Stomach (tissue), 9 donors: Measurements from ENCODE around the gene SLC25A26. TPM values are rescaled to one million over a fixed set of nuclear protein-coding genes. Genes with fewer than 3 reads are reported as not detected.
"Not testable (repeated sequence)": the region's sequence is repeated elsewhere in the genome, so short reads cannot be mapped to it uniquely, and the experiment has no call there.

Source experiments
- DNase-seq, 2 donors: peaks; one replicate each; pipeline versions ENCODE4 v3.0.0 to v3.0.0-alpha.2; 2013 to 2019
- H3K27ac ChIP-seq, 5 donors: fragments of 200-600 bp in 4 of 5; sonication (generic) in 4 of 5; one replicate each; pipeline ENCODE4 v1.5.1; 2013 to 2019; ENCODE audit warnings: mild to moderate bottlenecking in 1 of 5, moderate library complexity in 1 of 5
- H3K27me3 ChIP-seq, 3 donors: fragments of 200-600 bp; sonication (generic); one replicate each; pipeline ENCODE4 v1.5.1; 2017 to 2019; ENCODE audit warnings: mixed run types in 1 of 3
- H3K36me3 ChIP-seq, 4 donors: fragments of 200-600 bp; sonication (generic); 1 replicate in 3 of 4; 2 replicates in 1 of 4; pipeline ENCODE4 v1.5.1; 2016 to 2019
- H3K4me1 ChIP-seq, 4 donors: fragments of 200-600 bp; sonication (generic); one replicate each; pipeline ENCODE4 v1.5.1; 2016 to 2019
- H3K4me3 ChIP-seq, 4 donors: fragments of 200-600 bp; sonication (generic) in 3 of 4; one replicate each; pipeline ENCODE4 v1.5.1; 2016 to 2019; ENCODE audit warnings: mild to moderate bottlenecking in 1 of 4
- H3K9me3 ChIP-seq, 4 donors: fragments of 200-600 bp; sonication (generic); one replicate each; pipeline ENCODE4 v1.5.1; 2016 to 2019
- CTCF ChIP-seq, 7 experiments: fragments of 450-650 bp in 4 of 7; fragments of 200-600 bp in 3 of 7; sonication (generic) in 3 of 7; IDR thresholded peaks; one replicate each; pipeline ENCODE4 v1.5.1; 2016 to 2019; ENCODE audit warnings: antibody characterized with exemption in 7 of 7, control low read depth in 2 of 7, mild to moderate bottlenecking in 1 of 7
- EP300 ChIP-seq: sonication (generic); formaldehyde crosslinking; IDR thresholded peaks from one replicate; pipeline ENCODE4 v1.6.1; 2017; ENCODE audit warnings: antibody characterized with exemption
- POLR2A ChIP-seq, 4 donors: fragments of 450-650 bp; IDR thresholded peaks; one replicate each; pipeline ENCODE4 v1.6.1; 2016; ENCODE audit warnings: antibody characterized with exemption in 4 of 4, control low read depth in 2 of 4, mild to moderate bottlenecking in 1 of 4, moderate library complexity in 1 of 4
- POLR2AphosphoS5 ChIP-seq, 3 donors: sonication (generic); formaldehyde crosslinking; IDR thresholded peaks; one replicate each; pipeline ENCODE4 v1.6.1; 2016; ENCODE audit warnings: antibody characterized with exemption in 3 of 3
- WGBS, 5 donors: extraction: QIAGEN DNeasy Blood & Tissue Kit in 3 of 5; methylation state at CpG; one replicate each; pipeline versions ENCODE4 v1.1.5 to v1.1.7; 2013 to 2018; 5-methylcytosine and 5-hydroxymethylcytosine counted together
- intact Hi-C: fragments of 100-400 bp; cut with DNase I; formaldehyde crosslinking; loops from one replicate; pipeline ENCODE4 v1.15.1; 2023; ENCODE audit warnings: low total_unique reads
- polyA plus RNA-seq, 3 donors: library from polyadenylated mRNA; stranded (reverse); fragments of 200-250 nt; gene quantifications; one replicate each; pipeline ENCODE4 v1.2.3, GENCODE V29; 2013
- total RNA-seq, 5 donors: library from RNA; depleted of rRNA; stranded (reverse); fragments of >200 nt; gene quantifications; one replicate each; pipeline versions ENCODE4 v1.1.0 to v1.2.3, GENCODE V29; 2014 to 2016
- donor health status: healthy with polysubstance abuse.
- donor health status: Bipolar disorder and iron deficiency.
- donor health status: healthy.

SLC25A26 gene
- total and polyA plus RNA-seq, 8 donors, result 1.2 to 26.6 (median 14.1) TPM

GRCh38 chr3:66297900-66298299 lies 77.1 kb downstream of the SLC25A26 start:
- Histone ChIP-seq H3K36me3 (no peaks in the 10 kb centered on the region), H3K27me3 (no peaks in the 10 kb centered on the region), H3K9me3 (no peaks in the 10 kb centered on the region), H3K4me3 (no peak overlapping the region), H3K27ac (peak overlapping the region in 1 of 5 donors; percentile 47), H3K4me1 (peaks cover 0 to 38% (median 12%) of the 10 kb centered on the region in 4 donors)
- intact Hi-C loops, result no loop called here
- WGBS, 5 donors, result 41 to 72% (median 64%) methylated on average over 2 of the region's 2 CpGs
- TF ChIP-seq CTCF (IDR thresholded peaks at IDR 0.05), result no peak
- TF ChIP-seq POLR2AphosphoS5 (IDR thresholded peaks at IDR 0.05), result no peak
- no peak for TF ChIP-seq POLR2A (IDR thresholded peaks at IDR 0.05)
- no peak for TF ChIP-seq EP300
- peak in 1 of 2 donors; percentile 65 for DNase-seq

DNA sequence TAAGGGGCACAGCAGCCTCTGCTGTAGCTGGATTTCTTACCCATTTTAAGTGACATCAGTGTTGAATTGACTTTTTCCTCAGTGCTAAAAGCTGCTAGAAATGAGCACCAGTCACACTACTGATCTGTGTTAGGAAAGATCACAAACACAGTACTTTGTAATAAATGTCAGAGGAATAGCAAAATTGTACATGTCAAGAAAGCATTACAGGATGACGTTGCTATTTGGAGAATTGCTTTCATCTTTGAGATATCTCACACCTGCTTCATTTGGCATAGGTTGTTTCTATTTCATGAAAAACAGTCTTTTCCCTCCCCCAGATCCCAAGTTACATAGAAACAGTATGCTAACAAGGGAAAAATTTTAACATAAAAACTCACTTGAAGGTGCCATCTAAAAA lies 77.8 kb downstream of the SLC25A26 start:
- TF ChIP-seq POLR2A (IDR thresholded peaks at IDR 0.05), result no peak
- no peak for TF ChIP-seq EP300
- TF ChIP-seq POLR2AphosphoS5 (IDR thresholded peaks at IDR 0.05), result no peak
- TF ChIP-seq CTCF (IDR thresholded peaks at IDR 0.05), result no peak
- H3K27me3 ChIP-seq, result no peaks in the 10 kb centered on the region
- DNase-seq, result peak in 1 of 2 donors; percentile 38
- peaks cover 0 to 38% (median 12%) of the 10 kb centered on the region in 4 donors for H3K4me1 ChIP-seq
- H3K4me3 ChIP-seq, result no peak overlapping the region
- no peaks in the 10 kb centered on the region for H3K36me3 ChIP-seq
- intact Hi-C loops, result no loop called here
- H3K9me3 ChIP-seq, result no peaks in the 10 kb centered on the region
- H3K27ac ChIP-seq, result no peak overlapping the region
- WGBS, 5 donors, result 21 to 44% (median 28%) methylated on average over 1 of the region's 1 CpG

DNA sequence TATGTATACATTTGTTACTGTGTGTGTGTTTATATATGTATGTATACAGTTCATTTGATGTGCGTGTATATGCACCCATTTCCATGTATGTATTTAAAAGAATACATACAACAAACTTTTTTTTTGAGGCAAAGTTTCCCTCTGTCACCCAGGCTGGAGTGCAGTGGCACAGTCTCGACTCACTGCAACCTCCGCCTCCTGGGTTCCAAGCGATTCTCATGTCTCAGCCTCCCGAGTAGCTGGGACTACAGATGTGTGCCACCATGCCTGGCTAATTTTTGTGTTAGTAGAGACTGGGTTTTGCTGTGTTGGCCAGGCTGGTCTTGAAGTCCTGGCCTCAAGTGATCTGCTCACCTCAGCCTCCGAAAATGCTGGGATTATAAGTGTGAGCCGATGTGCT lies 78.3 kb downstream of the SLC25A26 start:
- not testable (repeated sequence) for H3K4me3 ChIP-seq
- peaks cover 0 to 38% (median 12%) of the 10 kb centered on the region in 4 donors for H3K4me1 ChIP-seq
- WGBS, 5 donors, result 72 to 78% (median 75%) methylated on average over 7 of the region's 7 CpGs

GRCh38 chr3:66299891-66300290 lies 79.1 kb downstream of the SLC25A26 start:
- H3K4me1 ChIP-seq, result peaks cover 0 to 38% (median 12%) of the 10 kb centered on the region in 4 donors
- peak in 1 of 2 donors; percentile 22 for DNase-seq
- intact Hi-C loops, result no loop called here
- no peaks in the 10 kb centered on the region for H3K27me3 ChIP-seq
- peak overlapping the region in 1 of 4 donors; percentile 0 for H3K4me3 ChIP-seq
- H3K9me3 ChIP-seq, result no peaks in the 10 kb centered on the region
- no peak overlapping the region for H3K27ac ChIP-seq
- H3K36me3 ChIP-seq, result no peaks in the 10 kb centered on the region
- WGBS, 5 donors, result 51 to 71% (median 61%) methylated on average over 4 of the region's 4 CpGs
- TF ChIP-seq EP300 (no peak), CTCF (IDR thresholded peaks at IDR 0.05) (no peak), POLR2A (IDR thresholded peaks at IDR 0.05) (no peak), POLR2AphosphoS5 (IDR thresholded peaks at IDR 0.05) (no peak)

More for the DNA sequence above, 78.3 kb downstream of the SLC25A26 start:
- H3K9me3 ChIP-seq, H3K27me3 ChIP-seq, H3K36me3 ChIP-seq, intact Hi-C loops, DNase-seq: not testable (repeated sequence)
- peak overlapping the region in 1 of 5 donors; percentile 41 for H3K27ac ChIP-seq

GRCh38 chr3:66302288-66302687 lies 81.5 kb downstream of the SLC25A26 start:
- Histone ChIP-seq H3K36me3 (no peaks in the 10 kb centered on the region), H3K9me3 (no peaks in the 10 kb centered on the region), H3K4me1 (peaks cover 0 to 32% (median 10%) of the 10 kb centered on the region in 4 donors), H3K4me3 (no peak overlapping the region), H3K27me3 (no peaks in the 10 kb centered on the region), H3K27ac (peak overlapping the region in 4 of 5 donors; percentile 16 to 67 (median 57))
- DNase-seq, result peak in 1 of 2 donors; percentile 41
- intact Hi-C loops, result no loop called here
- 75 to 87% (median 81%) methylated on average over 3 of the region's 3 CpGs for WGBS, 5 donors
- TF ChIP-seq CTCF (IDR thresholded peaks at IDR 0.05) (no peak), POLR2A (IDR thresholded peaks at IDR 0.05) (no peak), POLR2AphosphoS5 (IDR thresholded peaks at IDR 0.05) (no peak), EP300 (no peak)
